ENCODE measurements around the gene STEAP1B. TPM values are rescaled to one million over a fixed set of nuclear protein-coding genes. Genes with fewer than 3 reads are reported as not detected.

The STEAP1B gene
- total and polyA plus RNA-seq, 2 donors (not counting 3 experiments of a cell fraction or from before 2014, with no cell fraction given), result 32.2 to 46.1 TPM

- Histone ChIP-seq H4K20me1 (replicated peaks; ENCODE audit: control insufficient read depth, extremely low read depth, insufficient read depth, low read length) (no peaks in the 10 kb centered on the region), H3K27me3 (ENCODE audit: control insufficient read depth in 2 of 2, insufficient read depth in 2 of 2, low read length in 2 of 2) (no peaks in the 10 kb centered on the region), H3K79me2 (ENCODE audit: control insufficient read depth, insufficient read depth, low read length) (no peaks in the 10 kb centered on the region), H3K4me3 (replicated peaks in 1 of 3; ENCODE audit: insufficient read depth in 1 of 3, low read depth in 1 of 3, low read length in 3 of 3) (no peak overlapping the region), H3K4me2 (ENCODE audit: insufficient read depth, low read length) (no peak overlapping the region), H3K36me3 (ENCODE audit: control insufficient read depth in 2 of 2, extremely low read depth in 1 of 2, insufficient read depth in 2 of 2, low read length in 2 of 2) (no peaks in the 10 kb centered on the region), H3K9ac (replicated peaks; ENCODE audit: extremely low read depth, insufficient read depth, low read length) (no peak overlapping the region), H3K9me1 (replicated peaks; ENCODE audit: control insufficient read depth, extremely low read depth, insufficient read depth, low read length) (no peaks in the 10 kb centered on the region), H2AFZ (ENCODE audit: low read depth, low read length) (no peak overlapping the region), H3K27ac (ENCODE audit: insufficient read depth, low read depth, low read length) (no peak overlapping the region), H3K9me3 (replicated peaks; ENCODE audit: control insufficient read depth, insufficient read depth, low read length) (no peaks in the 10 kb centered on the region), H3K4me1 (ENCODE audit: control insufficient read depth, extremely low read depth, insufficient read depth, low read length) (no peaks in the 10 kb centered on the region)
- DNase-seq (ENCODE audit: low read depth, low spot score) (no peak), FAIRE-seq (no peak)
- dilution Hi-C loops (cut with MboI; ENCODE audit: extremely low pct_ligation_motif_present, low sequenced_read_pairs) (loop anchor here (25.0 kb wide), 1 partner anchor 345 kb away; no protein-coding TSS in a partner anchor), intact Hi-C loops (cut with micrococcal nuclease) (no loop called here)
- ChIA-PET POLR2A (no interaction called here), CTCF (interaction anchor here (1.0 kb wide), 1 partner anchor 348 kb away, joined by 4 read pairs; no protein-coding TSS in a partner anchor)
- BruUV-seq (replicated peaks), result no TSS peak
- no peak for TF ChIP-seq POLR2A (IDR thresholded peaks at IDR 0.05; ENCODE audit: low read depth, low read length)
- no peak for TF ChIP-seq POLR2AphosphoS5 (IDR thresholded peaks at IDR 0.05; ENCODE audit: insufficient read depth, low read depth, low read length)
- TF ChIP-seq MYC (IDR thresholded peaks at IDR 0.05; ENCODE audit: low read depth, low read length), result no peak
- TF ChIP-seq, protein P1, sequence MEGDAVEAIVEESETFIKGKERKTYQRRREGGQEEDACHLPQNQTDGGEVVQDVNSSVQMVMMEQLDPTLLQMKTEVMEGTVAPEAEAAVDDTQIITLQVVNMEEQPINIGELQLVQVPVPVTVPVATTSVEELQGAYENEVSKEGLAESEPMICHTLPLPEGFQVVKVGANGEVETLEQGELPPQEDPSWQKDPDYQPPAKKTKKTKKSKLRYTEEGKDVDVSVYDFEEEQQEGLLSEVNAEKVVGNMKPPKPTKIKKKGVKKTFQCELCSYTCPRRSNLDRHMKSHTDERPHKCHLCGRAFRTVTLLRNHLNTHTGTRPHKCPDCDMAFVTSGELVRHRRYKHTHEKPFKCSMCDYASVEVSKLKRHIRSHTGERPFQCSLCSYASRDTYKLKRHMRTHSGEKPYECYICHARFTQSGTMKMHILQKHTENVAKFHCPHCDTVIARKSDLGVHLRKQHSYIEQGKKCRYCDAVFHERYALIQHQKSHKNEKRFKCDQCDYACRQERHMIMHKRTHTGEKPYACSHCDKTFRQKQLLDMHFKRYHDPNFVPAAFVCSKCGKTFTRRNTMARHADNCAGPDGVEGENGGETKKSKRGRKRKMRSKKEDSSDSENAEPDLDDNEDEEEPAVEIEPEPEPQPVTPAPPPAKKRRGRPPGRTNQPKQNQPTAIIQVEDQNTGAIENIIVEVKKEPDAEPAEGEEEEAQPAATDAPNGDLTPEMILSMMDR (IDR thresholded peaks at IDR 0.05; ENCODE audit: extremely low read depth in 1 of 2, insufficient read depth in 1 of 2, low read depth in 1 of 2, low read length in 2 of 2), result no peak
- no peak for TF ChIP-seq JUN (IDR thresholded peaks at IDR 0.05; ENCODE audit: borderline replicate concordance, insufficient read depth, insufficient read length, low read depth)
Measured at GRCh38 chr7:22457471-22457870, 42.5 kb downstream of the STEAP1B start.

GRCh38 chr7:22454446-22454845, 45.5 kb downstream of the STEAP1B start:
- Histone ChIP-seq H2AFZ (ENCODE audit: low read depth, low read length) (no peak overlapping the region), H3K4me2 (ENCODE audit: insufficient read depth, low read length) (no peak overlapping the region), H3K36me3 (ENCODE audit: control insufficient read depth in 2 of 2, extremely low read depth in 1 of 2, insufficient read depth in 2 of 2, low read length in 2 of 2) (no peaks in the 10 kb centered on the region), H3K9me3 (replicated peaks; ENCODE audit: control insufficient read depth, insufficient read depth, low read length) (no peaks in the 10 kb centered on the region), H3K27ac (ENCODE audit: insufficient read depth, low read depth, low read length) (no peak overlapping the region), H3K79me2 (ENCODE audit: control insufficient read depth, insufficient read depth, low read length) (no peaks in the 10 kb centered on the region), H3K9me1 (replicated peaks; ENCODE audit: control insufficient read depth, extremely low read depth, insufficient read depth, low read length) (no peaks in the 10 kb centered on the region), H4K20me1 (replicated peaks; ENCODE audit: control insufficient read depth, extremely low read depth, insufficient read depth, low read length) (no peaks in the 10 kb centered on the region), H3K4me3 (replicated peaks in 1 of 3; ENCODE audit: insufficient read depth in 1 of 3, low read depth in 1 of 3, low read length in 3 of 3) (no peak overlapping the region), H3K27me3 (ENCODE audit: control insufficient read depth in 2 of 2, insufficient read depth in 2 of 2, low read length in 2 of 2) (no peaks in the 10 kb centered on the region), H3K9ac (replicated peaks; ENCODE audit: extremely low read depth, insufficient read depth, low read length) (no peak overlapping the region), H3K4me1 (ENCODE audit: control insufficient read depth, extremely low read depth, insufficient read depth, low read length) (no peaks in the 10 kb centered on the region)
- FAIRE-seq (no peak), DNase-seq (ENCODE audit: low read depth, low spot score) (no peak)
- CTCF ChIA-PET, result interaction anchor here (1.4 to 3.9 kb wide), 3 partner anchors 9 to 344 kb away, joined by 4 to 22 read pairs (median 5); no protein-coding TSS in a partner anchor
- POLR2A ChIA-PET, result no interaction called here
- TF ChIP-seq, protein P1 (IDR thresholded peaks at IDR 0.05; ENCODE audit: extremely low read depth in 1 of 2, insufficient read depth in 1 of 2, low read depth in 1 of 2, low read length in 2 of 2), result no peak
- TF ChIP-seq FOS (IDR thresholded peaks at IDR 0.05; ENCODE audit: borderline replicate concordance, insufficient read depth, low read length) (no peak), POLR2A (IDR thresholded peaks at IDR 0.05; ENCODE audit: low read depth, low read length) (no peak), GATA2 (IDR thresholded peaks at IDR 0.05; ENCODE audit: insufficient read depth, insufficient read length, low read depth, low read length) (no peak), MYC (IDR thresholded peaks at IDR 0.05; ENCODE audit: low read depth, low read length) (no peak), EZH2 (IDR thresholded peaks at IDR 0.05; ENCODE audit: borderline replicate concordance, low read depth, low read length, severe bottlenecking) (no peak), JUN (IDR thresholded peaks at IDR 0.05; ENCODE audit: borderline replicate concordance, insufficient read depth, insufficient read length, low read depth) (no peak), POLR2AphosphoS5 (IDR thresholded peaks at IDR 0.05; ENCODE audit: insufficient read depth, low read depth, low read length) (no peak)
- TF ChIP-seq, protein P2, sequence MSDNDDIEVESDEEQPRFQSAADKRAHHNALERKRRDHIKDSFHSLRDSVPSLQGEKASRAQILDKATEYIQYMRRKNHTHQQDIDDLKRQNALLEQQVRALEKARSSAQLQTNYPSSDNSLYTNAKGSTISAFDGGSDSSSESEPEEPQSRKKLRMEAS (IDR thresholded peaks at IDR 0.05; ENCODE audit: insufficient read depth, insufficient read length), result no peak
- intact Hi-C loops (cut with micrococcal nuclease) (no loop called here), dilution Hi-C loops (cut with MboI; ENCODE audit: extremely low pct_ligation_motif_present, low sequenced_read_pairs) (loop anchor here (25.0 kb wide), 1 partner anchor 342 kb away; no protein-coding TSS in a partner anchor)
- BruUV-seq (replicated peaks), result no TSS peak
